Thoracic aorta (tissue), 2 donors: ENCODE data around the gene OR10G3. TPM values are rescaled to one million over a fixed set of nuclear protein-coding genes. Genes with fewer than 3 reads are reported as not detected.

Source experiments
- ATAC-seq: fragments of 150-250 bp; one replicate; pipeline ENCODE4 v1.8.0; 2017; ENCODE audit warnings: low read depth; ENCODE audit not compliant: insufficient number of reproducible peaks, low FRiP score
- DNase-seq: peaks from one replicate; pipeline ENCODE4 v3.0.0-alpha.2; 2020; ENCODE audit warnings: low spot score
- H3K27ac ChIP-seq, 2 donors: fragments of 200-600 bp; sonication (generic); 1 replicate in 1 of 2; 2 replicates in 1 of 2; pipeline ENCODE4 v1.5.1; 2016; ENCODE audit warnings: mild to moderate bottlenecking in 2 of 2, moderate library complexity in 2 of 2
- H3K27me3 ChIP-seq: fragments of 200-600 bp; sonication (generic); replicated peaks from 2 replicates; pipeline ENCODE4 v1.6.0; 2016; ENCODE audit warnings: mild to moderate bottlenecking; ENCODE audit not compliant: insufficient read depth
- H3K36me3 ChIP-seq: fragments of 200-600 bp; sonication (generic); one replicate; pipeline ENCODE4 v1.5.1; 2016
- H3K4me1 ChIP-seq, 2 donors: fragments of 200-600 bp; sonication (generic); 1 replicate in 1 of 2; 2 replicates in 1 of 2; pipeline versions ENCODE4 v1.5.1 to v1.6.0; 2016; ENCODE audit warnings: low read depth in 2 of 2, mild to moderate bottlenecking in 1 of 2; ENCODE audit not compliant: control insufficient read depth in 1 of 2
- H3K4me3 ChIP-seq: fragments of 200-600 bp; sonication (generic); 2 replicates; pipeline ENCODE4 v1.5.1; 2016; ENCODE audit warnings: mild to moderate bottlenecking
- H3K9me3 ChIP-seq: fragments of 200-600 bp; sonication (generic); 2 replicates; pipeline ENCODE4 v1.5.1; 2016
- total RNA-seq, 2 donors: library from RNA; depleted of rRNA; stranded (reverse); fragments of >200 nt; gene quantifications; one replicate each; pipeline versions ENCODE4 v1.1.0 to v1.2.3, GENCODE V29; 2016
- TF ChIP-seq, protein P1 (sequence below): fragments of 200-600 bp; sonication (generic); IDR thresholded peaks from one replicate; pipeline ENCODE4 v1.5.1; 2019; ENCODE audit warnings: antibody characterized with exemption

OR10G3 gene
- total RNA-seq, 2 donors from 2014 or later = not detected

DNA sequence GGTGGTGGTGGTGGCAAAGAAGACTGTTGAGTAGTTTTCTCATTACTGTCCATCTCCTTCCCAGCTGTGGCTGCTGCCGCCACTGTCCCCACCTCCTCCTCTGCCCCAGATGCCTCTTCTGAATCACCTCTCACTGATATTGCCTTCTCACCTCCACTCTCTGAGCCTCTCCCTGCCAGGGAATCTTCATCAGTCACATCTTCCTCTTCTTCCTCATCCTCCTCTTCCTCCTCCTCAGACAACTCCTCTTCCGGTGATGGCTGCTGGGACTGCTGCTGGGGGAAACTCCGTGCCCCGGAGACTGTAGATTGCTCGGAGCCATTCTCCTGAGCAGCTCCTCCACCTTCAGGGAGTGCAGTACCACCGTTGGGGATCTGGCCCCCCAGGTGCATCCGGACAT, 56.7 kb downstream of the OR10G3 start:
- no peaks in the 10 kb centered on the region for H3K9me3 ChIP-seq
- peaks cover 8% of the 10 kb centered on the region in 2 donors for H3K4me1 ChIP-seq
- H3K27me3 ChIP-seq = no peaks in the 10 kb centered on the region
- H3K4me3 ChIP-seq = no peak overlapping the region
- no peak overlapping the region for H3K27ac ChIP-seq
- ATAC-seq = no peak
- H3K36me3 ChIP-seq = peaks cover 4% of the 10 kb centered on the region
- no peak for DNase-seq
- TF ChIP-seq, protein P1, sequence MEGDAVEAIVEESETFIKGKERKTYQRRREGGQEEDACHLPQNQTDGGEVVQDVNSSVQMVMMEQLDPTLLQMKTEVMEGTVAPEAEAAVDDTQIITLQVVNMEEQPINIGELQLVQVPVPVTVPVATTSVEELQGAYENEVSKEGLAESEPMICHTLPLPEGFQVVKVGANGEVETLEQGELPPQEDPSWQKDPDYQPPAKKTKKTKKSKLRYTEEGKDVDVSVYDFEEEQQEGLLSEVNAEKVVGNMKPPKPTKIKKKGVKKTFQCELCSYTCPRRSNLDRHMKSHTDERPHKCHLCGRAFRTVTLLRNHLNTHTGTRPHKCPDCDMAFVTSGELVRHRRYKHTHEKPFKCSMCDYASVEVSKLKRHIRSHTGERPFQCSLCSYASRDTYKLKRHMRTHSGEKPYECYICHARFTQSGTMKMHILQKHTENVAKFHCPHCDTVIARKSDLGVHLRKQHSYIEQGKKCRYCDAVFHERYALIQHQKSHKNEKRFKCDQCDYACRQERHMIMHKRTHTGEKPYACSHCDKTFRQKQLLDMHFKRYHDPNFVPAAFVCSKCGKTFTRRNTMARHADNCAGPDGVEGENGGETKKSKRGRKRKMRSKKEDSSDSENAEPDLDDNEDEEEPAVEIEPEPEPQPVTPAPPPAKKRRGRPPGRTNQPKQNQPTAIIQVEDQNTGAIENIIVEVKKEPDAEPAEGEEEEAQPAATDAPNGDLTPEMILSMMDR = no peak

DNA sequence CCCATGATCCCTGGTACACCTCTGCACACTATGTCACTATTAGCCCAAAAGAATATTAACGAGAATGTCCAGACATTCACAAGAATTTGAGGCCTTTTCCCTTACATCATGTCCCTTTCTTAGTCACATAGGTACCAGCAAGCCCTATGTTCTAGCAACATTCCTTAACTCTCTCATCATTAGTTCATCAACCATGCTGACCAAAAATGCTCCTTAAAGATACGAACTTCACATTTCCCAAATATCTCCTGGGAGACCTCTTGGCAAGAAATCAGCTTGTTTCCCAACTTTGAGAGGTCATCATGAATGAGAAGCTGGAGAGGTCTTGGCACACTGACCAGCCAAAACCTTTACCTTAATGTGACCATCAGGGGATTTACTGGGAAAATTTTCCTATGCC, 58.4 kb downstream of the OR10G3 start:
- DNase-seq (no peak), ATAC-seq (no peak)
- Histone ChIP-seq H3K27ac (no peak overlapping the region), H3K4me3 (no peak overlapping the region), H3K27me3 (no peaks in the 10 kb centered on the region), H3K36me3 (peaks cover 4% of the 10 kb centered on the region), H3K9me3 (no peaks in the 10 kb centered on the region), H3K4me1 (peaks cover 3 to 8% of the 10 kb centered on the region in 2 donors)
- TF ChIP-seq, protein P1 = no peak

DNA sequence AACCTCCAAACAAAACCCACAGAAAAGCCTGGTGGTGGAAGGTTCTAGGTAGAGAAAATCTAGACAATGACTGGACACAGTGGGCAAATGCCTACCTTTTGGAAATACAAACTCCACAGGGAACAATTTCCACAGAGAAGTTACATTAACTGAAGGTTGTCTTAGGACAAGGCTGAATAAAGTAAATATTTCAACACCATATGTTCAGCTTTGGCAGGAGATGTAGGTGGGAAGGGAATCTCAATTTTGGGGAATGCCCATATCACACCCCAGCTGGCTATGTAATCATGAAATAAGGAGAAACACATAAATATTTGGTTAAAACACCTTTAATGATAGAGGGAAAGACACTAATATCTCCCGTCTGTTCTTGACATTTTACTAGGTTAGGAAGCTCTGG, 59.1 kb downstream of the OR10G3 start:
- H3K27me3 ChIP-seq = no peaks in the 10 kb centered on the region
- peaks cover 4% of the 10 kb centered on the region for H3K36me3 ChIP-seq
- H3K4me3 ChIP-seq = no peak overlapping the region
- DNase-seq = no peak
- TF ChIP-seq, protein P1 = no peak
- no peak for ATAC-seq
- no peak overlapping the region for H3K27ac ChIP-seq
- no peaks in the 10 kb centered on the region for H3K9me3 ChIP-seq
- peaks cover 3 to 8% of the 10 kb centered on the region in 2 donors for H3K4me1 ChIP-seq

DNA sequence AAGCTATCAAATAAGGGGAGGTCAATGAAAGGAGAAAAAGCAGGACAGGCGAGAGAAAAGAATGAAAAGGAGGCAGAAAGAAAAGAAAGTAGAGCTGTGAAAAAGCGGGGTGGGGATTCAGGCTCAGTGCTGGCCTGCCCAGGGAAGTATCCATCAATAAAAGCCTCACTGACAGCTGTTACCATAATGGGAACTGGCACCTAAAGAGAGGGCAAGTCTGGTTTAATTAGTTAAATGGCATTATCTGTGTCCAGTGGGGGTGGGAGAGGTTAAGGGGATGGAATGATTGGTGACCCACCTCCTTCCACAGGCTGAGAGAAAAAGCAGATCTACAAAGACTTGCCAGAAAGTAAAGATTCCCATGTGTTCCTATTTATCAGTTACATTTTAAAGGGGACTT, 61.2 kb downstream of the OR10G3 start:
- no peak overlapping the region for H3K27ac ChIP-seq
- no peaks in the 10 kb centered on the region for H3K27me3 ChIP-seq
- H3K36me3 ChIP-seq = peaks cover 4% of the 10 kb centered on the region
- TF ChIP-seq, protein P1 = no peak
- H3K4me1 ChIP-seq = no peaks in the 10 kb centered on the region
- ATAC-seq (no peak), DNase-seq (no peak)
- no peak overlapping the region for H3K4me3 ChIP-seq
- H3K9me3 ChIP-seq = no peaks in the 10 kb centered on the region

Other genes starting within 250 kb of the OR10G3 start
- 10 to 100 TPM; 48.1 to 87.3 TPM for gene SUPT16H, start 196.1 kb downstream of the OR10G3 start, total RNA-seq
- 10 to 100 TPM; 50.5 to 77.2 TPM for gene CHD8, start 124.0 kb downstream of the OR10G3 start, total RNA-seq
- gene RAB2B, start 103.1 kb downstream of the OR10G3 start, total RNA-seq = 10 to 100 TPM; 19.2 to 29.3 TPM
- 10 to 100 TPM; 34.5 to 54.7 TPM for gene TOX4, start 102.9 kb downstream of the OR10G3 start, total RNA-seq
- 10 to 100 TPM; 54.8 to 62.4 TPM for gene METTL3, start 68.7 kb downstream of the OR10G3 start, total RNA-seq
- gene SALL2, start 53.7 kb downstream of the OR10G3 start, total RNA-seq = 10 to 100 TPM in 1 of 2 donors, 1 to 10 TPM in 1; 4.9 to 11.3 TPM
- not detected for gene OR10G2, start 54.9 kb upstream of the OR10G3 start, total RNA-seq
- not detected for gene OR4E2, start 73.8 kb upstream of the OR10G3 start, total RNA-seq
- gene OR4E1, start 93.7 kb upstream of the OR10G3 start, total RNA-seq = not detected